Activated CD8-positive, alpha-beta memory T cell treated with anti-CD3 and anti-CD28 coated beads for 1 hour (primary cell): Measurements from ENCODE around the gene TEDDM1.
"Not testable (repeated sequence)": the region's sequence is repeated elsewhere in the genome, so short reads cannot be mapped to it uniquely, and the experiment has no call there.

Experiments
- DNase-seq, 2 donors: peaks; one replicate each; pipeline ENCODE4 v3.0.0-alpha.2; 2020; ENCODE audit warnings: low read depth in 1 of 2; ENCODE audit errors: extremely low read depth in 1 of 2

The TEDDM1 gene

GRCh38 chr1:182400567-182400966 is at the start of gene TEDDM1:
TSS of gene TEDDM1 (minus strand) at chr1:182400667. CDS start at chr1:182400485, 182 bp downstream.
- DNase-seq = no peak

- DNase-seq = no peak
These were observed 49.6 kb upstream of the TEDDM1 start, which contains the start of gene RGSL1 for GRCh38 chr1:182450087-182450486. TSS of gene RGSL1 (plus strand) at chr1:182450146. CDS start at chr1:182450166, 20 bp downstream.

GRCh38 chr1:182447660-182448059 is 47.2 kb upstream of the TEDDM1 start:
- no peak for DNase-seq

- not testable (repeated sequence) for DNase-seq
These were observed 46.7 kb upstream of the TEDDM1 start for GRCh38 chr1:182447124-182447523.

GRCh38 chr1:182446033-182446669 is 45.7 kb upstream of the TEDDM1 start:
- no peak for DNase-seq

- DNase-seq = no peak
These were observed 44.0 kb upstream of the TEDDM1 start for GRCh38 chr1:182444497-182444896.

- DNase-seq = no peak
These were observed 41.9 kb upstream of the TEDDM1 start for GRCh38 chr1:182442333-182442732.

- no peak for DNase-seq
These were observed 41.3 kb upstream of the TEDDM1 start for GRCh38 chr1:182441719-182442118.

- DNase-seq = no peak
These were observed 37.9 kb upstream of the TEDDM1 start for GRCh38 chr1:182438326-182438725.

- no peak for DNase-seq
These were observed 33.1 kb upstream of the TEDDM1 start for GRCh38 chr1:182433580-182433979.

- DNase-seq = no peak
These were observed 30.8 kb upstream of the TEDDM1 start for GRCh38 chr1:182431278-182431677.

- no peak for DNase-seq
These were observed 30.0 kb upstream of the TEDDM1 start for GRCh38 chr1:182430263-182431068.

- DNase-seq = no peak
These were observed 27.6 kb upstream of the TEDDM1 start for GRCh38 chr1:182428043-182428442.

GRCh38 chr1:182426442-182427430 is 26.3 kb upstream of the TEDDM1 start:
- no peak for DNase-seq

GRCh38 chr1:182415789-182416188 is 15.3 kb upstream of the TEDDM1 start:
- DNase-seq = no peak

- no peak for DNase-seq
These were observed 13.5 kb upstream of the TEDDM1 start for GRCh38 chr1:182413969-182414368.

GRCh38 chr1:182413486-182413885 is 13.0 kb upstream of the TEDDM1 start:
- DNase-seq = no peak

- DNase-seq = no peak
These were observed 10.3 kb upstream of the TEDDM1 start for GRCh38 chr1:182410620-182411273.

GRCh38 chr1:182410138-182410537 is 9.7 kb upstream of the TEDDM1 start:
- no peak for DNase-seq

GRCh38 chr1:182408435-182409075 is 8.1 kb upstream of the TEDDM1 start:
- DNase-seq = no peak
